ENCODE measurements around the gene SEPTIN5. TPM values are rescaled to one million over a fixed set of nuclear protein-coding genes. Genes with fewer than 3 reads are reported as not detected.

Gene SEPTIN5
- total and polyA plus RNA-seq, 2 experiments from 2014 or later: 4.3 to 17.2 TPM

DNA sequence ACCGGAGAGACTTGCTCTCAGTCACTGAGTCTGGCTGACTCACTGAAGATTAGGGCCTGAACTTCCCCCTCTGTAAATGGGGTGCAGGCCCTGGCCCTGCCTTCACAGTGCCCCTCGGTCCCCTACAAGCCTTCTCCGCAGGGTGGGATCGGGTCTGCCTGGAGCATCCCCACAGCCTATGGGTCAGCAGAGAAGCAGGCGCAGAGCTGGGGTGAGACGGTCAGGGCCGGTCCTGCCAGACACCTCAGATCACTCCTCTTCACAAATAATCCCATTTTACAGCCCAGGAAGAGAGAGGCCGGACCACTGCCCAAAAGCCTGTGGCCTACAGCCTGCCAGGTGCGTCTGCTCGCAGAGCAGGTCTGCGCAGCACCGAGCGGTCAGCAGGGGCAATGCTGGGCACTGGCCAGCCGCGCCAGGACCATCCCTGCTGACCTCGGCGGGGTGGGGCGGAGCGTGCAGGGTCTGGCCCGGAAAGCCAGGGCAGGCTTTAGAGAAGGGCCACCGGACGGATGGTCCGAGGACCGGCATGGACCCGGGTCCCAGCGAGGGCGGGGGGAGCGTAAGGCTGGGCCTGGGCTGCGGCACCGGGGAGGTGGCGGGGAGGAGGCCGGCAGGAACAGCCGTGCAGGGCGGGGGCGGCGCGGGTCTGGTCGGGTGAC lies 522 bp upstream of the SEPTIN5 start:
- Mint-ChIP-seq H3K9me3 (no peaks in the 10 kb centered on the region), H3K27me3 (ENCODE audit: insufficient read depth, low read depth, poor library complexity) (peaks cover 43% of the 10 kb centered on the region), H3K27ac (no peak overlapping the region), H3K36me3 (ENCODE audit: low read depth) (no peaks in the 10 kb centered on the region), H3K4me3 (peak overlapping the region; percentile 64), H3K4me1 (peaks cover 8% of the 10 kb centered on the region)
- Histone ChIP-seq H3K4me1 (ENCODE audit: insufficient read depth) (peaks cover 4% of the 10 kb centered on the region; the same call in 1 of the 2 replicates), H3K36me3 (ENCODE audit: insufficient read depth) (no peaks in the 10 kb centered on the region), H3K9me2 (ENCODE audit: insufficient read depth) (no peaks in the 10 kb centered on the region), H3F3A (replicated peaks; ENCODE audit: low read depth) (no peaks in the 10 kb centered on the region), H3K4me2 (peak overlapping the region; percentile 74), H3K27me3 (ENCODE audit: insufficient read depth) (peaks cover 54% of the 10 kb centered on the region), H3K4me3 (peak overlapping the region; percentile 55; the same call in 1 of the 2 replicates), H3K27ac (ENCODE audit: low read depth) (no peak overlapping the region), H2AFZ (peak overlapping the region; percentile 87; the same call in 1 of the 2 replicates), H3K79me2 (replicated peaks; ENCODE audit: insufficient read depth) (no peaks in the 10 kb centered on the region), H4K20me1 (replicated peaks; ENCODE audit: insufficient read depth) (no peaks in the 10 kb centered on the region)
- ATAC-seq (peak; percentile 18), DNase-seq (ENCODE audit: low spot score) (peak; percentile 60)
- TF ChIP-seq CREB1 (CRISPR knock-in tag; IDR thresholded peaks at IDR 0.05; ENCODE audit: low read depth) (no peak), EZH2phosphoT487 (IDR thresholded peaks at IDR 0.05; ENCODE audit: unreplicated experiment) (no peak), ZNF114 (CRISPR knock-in tag; IDR thresholded peaks at IDR 0.05) (no peak), JUNB (IDR thresholded peaks at IDR 0.05; ENCODE audit: unreplicated experiment) (no peak), POLR2AphosphoS5 (IDR thresholded peaks at IDR 0.05; ENCODE audit: low read depth) (no peak), NANOG (IDR thresholded peaks at IDR 0.05; ENCODE audit: borderline replicate concordance) (no peak), ZNF331 (CRISPR knock-in tag; IDR thresholded peaks at IDR 0.05; ENCODE audit: low read depth) (no peak), EZH2 (IDR thresholded peaks at IDR 0.05; ENCODE audit: low read depth, unreplicated experiment) (no peak), STAT1 (IDR thresholded peaks at IDR 0.05; ENCODE audit: unreplicated experiment) (no peak)
- TF ChIP-seq, protein P1, sequence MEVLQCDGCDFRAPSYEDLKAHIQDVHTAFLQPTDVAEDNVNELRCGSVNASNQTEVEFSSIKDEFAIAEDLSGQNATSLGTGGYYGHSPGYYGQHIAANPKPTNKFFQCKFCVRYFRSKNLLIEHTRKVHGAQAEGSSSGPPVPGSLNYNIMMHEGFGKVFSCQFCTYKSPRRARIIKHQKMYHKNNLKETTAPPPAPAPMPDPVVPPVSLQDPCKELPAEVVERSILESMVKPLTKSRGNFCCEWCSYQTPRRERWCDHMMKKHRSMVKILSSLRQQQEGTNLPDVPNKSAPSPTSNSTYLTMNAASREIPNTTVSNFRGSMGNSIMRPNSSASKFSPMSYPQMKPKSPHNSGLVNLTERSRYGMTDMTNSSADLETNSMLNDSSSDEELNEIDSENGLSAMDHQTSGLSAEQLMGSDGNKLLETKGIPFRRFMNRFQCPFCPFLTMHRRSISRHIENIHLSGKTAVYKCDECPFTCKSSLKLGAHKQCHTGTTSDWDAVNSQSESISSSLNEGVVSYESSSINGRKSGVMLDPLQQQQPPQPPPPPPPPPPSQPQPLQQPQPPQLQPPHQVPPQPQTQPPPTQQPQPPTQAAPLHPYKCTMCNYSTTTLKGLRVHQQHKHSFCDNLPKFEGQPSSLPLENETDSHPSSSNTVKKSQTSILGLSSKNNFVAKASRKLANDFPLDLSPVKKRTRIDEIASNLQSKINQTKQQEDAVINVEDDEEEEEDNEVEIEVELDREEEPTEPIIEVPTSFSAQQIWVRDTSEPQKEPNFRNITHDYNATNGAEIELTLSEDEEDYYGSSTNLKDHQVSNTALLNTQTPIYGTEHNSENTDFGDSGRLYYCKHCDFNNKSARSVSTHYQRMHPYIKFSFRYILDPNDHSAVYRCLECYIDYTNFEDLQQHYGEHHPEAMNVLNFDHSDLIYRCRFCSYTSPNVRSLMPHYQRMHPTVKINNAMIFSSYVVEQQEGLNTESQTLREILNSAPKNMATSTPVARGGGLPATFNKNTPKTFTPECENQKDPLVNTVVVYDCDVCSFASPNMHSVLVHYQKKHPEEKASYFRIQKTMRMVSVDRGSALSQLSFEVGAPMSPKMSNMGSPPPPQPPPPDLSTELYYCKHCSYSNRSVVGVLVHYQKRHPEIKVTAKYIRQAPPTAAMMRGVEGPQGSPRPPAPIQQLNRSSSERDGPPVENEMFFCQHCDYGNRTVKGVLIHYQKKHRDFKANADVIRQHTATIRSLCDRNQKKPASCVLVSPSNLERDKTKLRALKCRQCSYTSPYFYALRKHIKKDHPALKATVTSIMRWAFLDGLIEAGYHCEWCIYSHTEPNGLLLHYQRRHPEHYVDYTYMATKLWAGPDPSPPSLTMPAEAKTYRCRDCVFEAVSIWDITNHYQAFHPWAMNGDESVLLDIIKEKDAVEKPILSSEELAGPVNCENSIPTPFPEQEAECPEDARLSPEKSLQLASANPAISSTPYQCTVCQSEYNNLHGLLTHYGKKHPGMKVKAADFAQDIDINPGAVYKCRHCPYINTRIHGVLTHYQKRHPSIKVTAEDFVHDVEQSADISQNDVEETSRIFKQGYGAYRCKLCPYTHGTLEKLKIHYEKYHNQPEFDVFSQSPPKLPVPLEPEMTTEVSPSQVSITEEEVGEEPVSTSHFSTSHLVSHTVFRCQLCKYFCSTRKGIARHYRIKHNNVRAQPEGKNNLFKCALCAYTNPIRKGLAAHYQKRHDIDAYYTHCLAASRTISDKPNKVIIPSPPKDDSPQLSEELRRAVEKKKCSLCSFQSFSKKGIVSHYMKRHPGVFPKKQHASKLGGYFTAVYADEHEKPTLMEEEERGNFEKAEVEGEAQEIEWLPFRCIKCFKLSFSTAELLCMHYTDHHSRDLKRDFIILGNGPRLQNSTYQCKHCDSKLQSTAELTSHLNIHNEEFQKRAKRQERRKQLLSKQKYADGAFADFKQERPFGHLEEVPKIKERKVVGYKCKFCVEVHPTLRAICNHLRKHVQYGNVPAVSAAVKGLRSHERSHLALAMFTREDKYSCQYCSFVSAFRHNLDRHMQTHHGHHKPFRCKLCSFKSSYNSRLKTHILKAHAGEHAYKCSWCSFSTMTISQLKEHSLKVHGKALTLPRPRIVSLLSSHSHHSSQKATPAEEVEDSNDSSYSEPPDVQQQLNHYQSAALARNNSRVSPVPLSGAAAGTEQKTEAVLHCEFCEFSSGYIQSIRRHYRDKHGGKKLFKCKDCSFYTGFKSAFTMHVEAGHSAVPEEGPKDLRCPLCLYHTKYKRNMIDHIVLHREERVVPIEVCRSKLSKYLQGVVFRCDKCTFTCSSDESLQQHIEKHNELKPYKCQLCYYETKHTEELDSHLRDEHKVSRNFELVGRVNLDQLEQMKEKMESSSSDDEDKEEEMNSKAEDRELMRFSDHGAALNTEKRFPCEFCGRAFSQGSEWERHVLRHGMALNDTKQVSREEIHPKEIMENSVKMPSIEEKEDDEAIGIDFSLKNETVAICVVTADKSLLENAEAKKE (CRISPR knock-in tag; IDR thresholded peaks at IDR 0.05): no peak
- TF ChIP-seq, protein P2, sequence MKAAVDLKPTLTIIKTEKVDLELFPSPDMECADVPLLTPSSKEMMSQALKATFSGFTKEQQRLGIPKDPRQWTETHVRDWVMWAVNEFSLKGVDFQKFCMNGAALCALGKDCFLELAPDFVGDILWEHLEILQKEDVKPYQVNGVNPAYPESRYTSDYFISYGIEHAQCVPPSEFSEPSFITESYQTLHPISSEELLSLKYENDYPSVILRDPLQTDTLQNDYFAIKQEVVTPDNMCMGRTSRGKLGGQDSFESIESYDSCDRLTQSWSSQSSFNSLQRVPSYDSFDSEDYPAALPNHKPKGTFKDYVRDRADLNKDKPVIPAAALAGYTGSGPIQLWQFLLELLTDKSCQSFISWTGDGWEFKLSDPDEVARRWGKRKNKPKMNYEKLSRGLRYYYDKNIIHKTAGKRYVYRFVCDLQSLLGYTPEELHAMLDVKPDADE (IDR thresholded peaks at IDR 0.05): no peak
- TF ChIP-seq, protein P3, sequence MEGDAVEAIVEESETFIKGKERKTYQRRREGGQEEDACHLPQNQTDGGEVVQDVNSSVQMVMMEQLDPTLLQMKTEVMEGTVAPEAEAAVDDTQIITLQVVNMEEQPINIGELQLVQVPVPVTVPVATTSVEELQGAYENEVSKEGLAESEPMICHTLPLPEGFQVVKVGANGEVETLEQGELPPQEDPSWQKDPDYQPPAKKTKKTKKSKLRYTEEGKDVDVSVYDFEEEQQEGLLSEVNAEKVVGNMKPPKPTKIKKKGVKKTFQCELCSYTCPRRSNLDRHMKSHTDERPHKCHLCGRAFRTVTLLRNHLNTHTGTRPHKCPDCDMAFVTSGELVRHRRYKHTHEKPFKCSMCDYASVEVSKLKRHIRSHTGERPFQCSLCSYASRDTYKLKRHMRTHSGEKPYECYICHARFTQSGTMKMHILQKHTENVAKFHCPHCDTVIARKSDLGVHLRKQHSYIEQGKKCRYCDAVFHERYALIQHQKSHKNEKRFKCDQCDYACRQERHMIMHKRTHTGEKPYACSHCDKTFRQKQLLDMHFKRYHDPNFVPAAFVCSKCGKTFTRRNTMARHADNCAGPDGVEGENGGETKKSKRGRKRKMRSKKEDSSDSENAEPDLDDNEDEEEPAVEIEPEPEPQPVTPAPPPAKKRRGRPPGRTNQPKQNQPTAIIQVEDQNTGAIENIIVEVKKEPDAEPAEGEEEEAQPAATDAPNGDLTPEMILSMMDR (conservative IDR thresholded peaks at IDR 0.05; ENCODE audit: low read depth in 2 of 2): no peak
- TF ChIP-seq, protein P4, sequence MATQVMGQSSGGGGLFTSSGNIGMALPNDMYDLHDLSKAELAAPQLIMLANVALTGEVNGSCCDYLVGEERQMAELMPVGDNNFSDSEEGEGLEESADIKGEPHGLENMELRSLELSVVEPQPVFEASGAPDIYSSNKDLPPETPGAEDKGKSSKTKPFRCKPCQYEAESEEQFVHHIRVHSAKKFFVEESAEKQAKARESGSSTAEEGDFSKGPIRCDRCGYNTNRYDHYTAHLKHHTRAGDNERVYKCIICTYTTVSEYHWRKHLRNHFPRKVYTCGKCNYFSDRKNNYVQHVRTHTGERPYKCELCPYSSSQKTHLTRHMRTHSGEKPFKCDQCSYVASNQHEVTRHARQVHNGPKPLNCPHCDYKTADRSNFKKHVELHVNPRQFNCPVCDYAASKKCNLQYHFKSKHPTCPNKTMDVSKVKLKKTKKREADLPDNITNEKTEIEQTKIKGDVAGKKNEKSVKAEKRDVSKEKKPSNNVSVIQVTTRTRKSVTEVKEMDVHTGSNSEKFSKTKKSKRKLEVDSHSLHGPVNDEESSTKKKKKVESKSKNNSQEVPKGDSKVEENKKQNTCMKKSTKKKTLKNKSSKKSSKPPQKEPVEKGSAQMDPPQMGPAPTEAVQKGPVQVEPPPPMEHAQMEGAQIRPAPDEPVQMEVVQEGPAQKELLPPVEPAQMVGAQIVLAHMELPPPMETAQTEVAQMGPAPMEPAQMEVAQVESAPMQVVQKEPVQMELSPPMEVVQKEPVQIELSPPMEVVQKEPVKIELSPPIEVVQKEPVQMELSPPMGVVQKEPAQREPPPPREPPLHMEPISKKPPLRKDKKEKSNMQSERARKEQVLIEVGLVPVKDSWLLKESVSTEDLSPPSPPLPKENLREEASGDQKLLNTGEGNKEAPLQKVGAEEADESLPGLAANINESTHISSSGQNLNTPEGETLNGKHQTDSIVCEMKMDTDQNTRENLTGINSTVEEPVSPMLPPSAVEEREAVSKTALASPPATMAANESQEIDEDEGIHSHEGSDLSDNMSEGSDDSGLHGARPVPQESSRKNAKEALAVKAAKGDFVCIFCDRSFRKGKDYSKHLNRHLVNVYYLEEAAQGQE (IDR thresholded peaks at IDR 0.05; ENCODE audit: unreplicated experiment): no peak
